HG03460 (cell line): ENCODE measurements around the gene TMEM198.

ENCODE experiments used
- ATAC-seq: cut with Tn5 transposase; IDR thresholded peaks from one replicate; pipeline ENCODE4 v1.9.1; 2021; ENCODE audit not compliant: unreplicated experiment

The TMEM198 gene

DNA sequence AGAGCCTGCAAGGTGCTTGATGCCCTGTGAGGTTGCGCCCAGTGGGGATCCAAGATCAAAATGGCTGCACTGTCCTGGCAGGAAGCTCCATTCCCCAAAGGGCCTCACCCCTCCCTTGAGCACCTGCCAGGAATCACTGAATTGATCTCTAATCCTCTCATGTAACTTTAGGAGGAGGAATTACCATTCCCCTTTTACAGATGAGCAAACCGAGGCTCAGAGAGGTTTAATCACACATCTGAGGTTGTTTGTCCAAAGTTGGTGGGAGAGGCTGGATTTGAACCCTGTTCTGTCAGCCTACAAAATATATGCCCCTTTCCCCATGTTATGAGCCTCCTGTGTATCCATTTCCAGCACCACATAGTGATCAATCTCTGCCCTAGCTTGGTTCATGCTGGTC, 19.0 kb upstream of the TMEM198 start:
- ATAC-seq, result no peak

DNA sequence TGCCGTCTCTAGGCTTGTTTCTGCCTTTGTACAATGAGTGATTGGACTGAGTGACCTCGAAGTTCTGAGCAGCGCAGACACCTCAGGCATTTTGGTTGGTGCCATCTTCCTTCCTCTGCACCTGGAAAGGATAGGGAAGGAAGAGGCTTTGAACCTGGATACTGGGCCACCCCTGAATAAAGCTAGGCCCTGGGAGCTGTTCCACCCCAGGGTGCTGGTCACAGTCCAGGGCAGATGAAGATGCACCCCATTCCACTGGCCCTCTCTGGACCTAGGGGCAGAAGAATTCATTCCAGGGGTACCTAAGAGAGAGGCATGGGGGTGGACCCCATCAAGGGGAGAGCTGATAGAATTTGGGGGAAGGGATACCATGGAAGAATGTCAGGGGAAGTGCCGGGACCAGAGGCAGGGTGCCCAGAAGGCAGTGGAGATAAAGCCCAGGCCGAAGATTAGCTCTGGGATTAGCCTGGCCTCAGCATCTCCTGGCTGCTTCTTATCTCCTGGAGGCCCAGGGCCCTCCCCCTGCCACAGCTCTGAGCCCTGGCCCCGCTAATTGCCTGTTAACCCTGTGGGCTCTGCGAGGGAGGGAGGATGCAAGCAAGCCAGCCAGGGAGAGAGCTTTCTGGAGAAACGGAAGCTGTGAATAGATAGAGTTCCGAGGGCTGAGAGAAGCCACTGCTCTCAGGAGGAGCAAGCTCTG, 18.1 kb upstream of the TMEM198 start:
- no peak for ATAC-seq

DNA sequence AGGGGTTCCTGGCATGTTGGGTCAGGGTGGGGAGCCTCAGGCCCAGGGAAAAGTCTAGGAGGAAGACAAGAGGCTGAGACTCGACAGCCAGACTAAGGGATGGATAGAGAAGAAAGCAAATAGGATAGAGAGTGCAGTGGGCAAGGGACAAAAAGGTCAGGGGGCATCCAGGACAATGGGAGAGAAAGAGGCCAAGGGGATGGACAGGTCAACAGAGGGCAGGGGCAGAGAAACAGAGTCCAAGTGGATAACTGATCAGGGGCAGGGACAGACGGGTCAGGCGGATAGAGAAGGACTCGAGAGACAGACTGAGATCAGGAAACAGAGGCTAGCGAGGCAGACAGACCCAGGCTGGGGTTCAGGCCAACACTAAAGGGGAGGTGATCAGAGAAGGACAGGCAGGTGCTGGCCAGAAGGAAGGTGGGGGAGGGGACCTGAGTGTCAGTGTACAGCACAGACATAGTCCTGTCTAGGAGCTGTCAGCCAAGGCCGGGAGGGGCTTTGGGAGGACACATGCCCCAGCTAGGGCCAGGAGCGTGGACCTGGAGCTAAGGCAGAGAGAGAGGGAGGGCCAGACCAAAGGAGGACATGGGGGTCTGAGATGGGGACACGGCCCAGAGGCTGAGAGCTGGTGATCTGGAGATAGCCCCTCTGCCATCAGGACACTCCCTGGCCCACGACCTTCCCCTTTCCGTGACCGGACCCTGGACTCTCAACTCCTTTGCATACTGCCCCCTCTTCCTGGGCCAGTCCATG, 17.3 kb upstream of the TMEM198 start:
- ATAC-seq, result no peak

DNA sequence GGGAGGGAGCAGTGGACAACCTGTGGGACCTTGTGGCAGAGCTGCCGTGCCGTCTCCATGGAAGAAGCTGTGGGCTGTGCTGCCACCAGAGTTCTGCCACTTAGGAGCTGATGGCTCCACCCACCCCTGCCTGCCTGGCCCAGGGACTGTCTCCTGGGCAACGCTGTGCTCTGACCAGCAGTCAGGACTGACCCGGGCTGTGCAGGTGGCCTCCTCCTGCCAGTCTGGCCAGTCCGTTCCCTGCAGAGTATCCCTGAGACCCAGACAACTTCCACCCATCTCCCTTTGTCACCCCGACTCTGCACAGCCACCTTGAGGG, 16.8 kb upstream of the TMEM198 start:
- no peak for ATAC-seq

DNA sequence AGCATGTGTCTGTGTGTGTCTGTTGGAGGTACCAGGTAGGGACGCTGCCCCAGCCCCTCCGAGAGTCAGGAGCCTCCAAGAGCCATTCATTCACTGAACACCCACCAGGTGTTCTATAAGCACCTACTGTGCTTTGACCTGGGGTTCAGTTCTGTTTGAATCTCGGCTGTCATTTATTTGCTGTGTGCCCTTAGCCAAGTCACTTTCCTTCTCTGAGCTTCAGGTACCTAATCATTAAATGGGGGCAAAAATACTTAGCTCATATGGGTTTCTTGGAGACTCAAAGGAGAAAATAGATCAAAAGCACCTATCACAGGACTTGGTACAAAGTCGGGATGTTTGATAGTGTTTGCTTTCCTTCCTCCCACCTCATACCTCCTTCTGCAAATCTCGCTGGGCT, 16.4 kb upstream of the TMEM198 start:
- no peak for ATAC-seq

- peak; percentile 79 for ATAC-seq
Observed at GRCh38 chr2:219530048-219530963, 13.5 kb upstream of the TMEM198 start.

- no peak for ATAC-seq
Observed at GRCh38 chr2:219531639-219532377, 12.0 kb upstream of the TMEM198 start.

- ATAC-seq, result no peak
Observed at GRCh38 chr2:219532378-219532649, 11.5 kb upstream of the TMEM198 start.

- ATAC-seq, result no peak
Observed at GRCh38 chr2:219533930-219534661, 9.7 kb upstream of the TMEM198 start.

- no peak for ATAC-seq
Observed at GRCh38 chr2:219536425-219536824, 7.4 kb upstream of the TMEM198 start.

- no peak for ATAC-seq
Observed at GRCh38 chr2:219536967-219537366, 6.9 kb upstream of the TMEM198 start.

DNA sequence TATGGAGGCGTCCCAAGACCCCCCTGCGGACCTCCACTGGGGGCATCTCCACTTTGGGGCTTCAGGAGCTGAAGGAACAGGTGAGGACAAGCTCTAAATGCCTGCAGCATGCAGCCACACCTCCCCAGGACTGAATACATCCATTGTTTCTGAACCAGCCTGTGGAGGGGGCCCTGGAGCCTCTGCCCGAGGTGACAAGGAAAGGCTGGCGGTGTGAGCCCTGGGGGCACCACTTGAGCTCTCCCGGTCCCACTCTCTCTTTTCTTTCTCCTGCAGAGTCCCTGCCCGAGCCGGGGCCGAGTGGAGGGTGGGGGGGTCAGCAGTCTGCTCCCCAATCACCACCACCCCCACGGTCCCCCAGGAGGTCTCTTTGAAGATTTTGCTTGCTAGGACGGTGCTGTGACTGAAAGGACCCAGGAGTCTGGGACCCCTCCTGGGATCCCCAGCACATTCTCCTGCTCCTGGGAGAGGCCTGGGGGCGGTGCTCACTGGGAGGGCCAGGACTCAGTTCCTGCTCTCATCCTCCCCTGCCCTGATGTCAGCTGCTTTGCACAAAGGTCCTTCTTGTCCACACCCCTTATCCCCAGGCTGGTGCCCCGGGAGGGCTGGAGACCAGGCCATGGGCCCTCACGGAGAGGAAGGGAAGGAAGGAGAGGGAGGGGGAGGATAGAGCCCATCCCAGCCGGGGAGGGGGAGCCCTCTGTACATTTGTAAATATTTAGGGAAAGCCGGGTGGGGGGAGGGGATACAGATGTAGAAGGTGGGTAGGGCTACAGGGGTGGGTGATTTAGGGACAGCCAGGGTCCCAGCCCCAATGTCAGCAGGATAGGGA, 6.0 kb upstream of the TMEM198 start:
- no peak for ATAC-seq

DNA sequence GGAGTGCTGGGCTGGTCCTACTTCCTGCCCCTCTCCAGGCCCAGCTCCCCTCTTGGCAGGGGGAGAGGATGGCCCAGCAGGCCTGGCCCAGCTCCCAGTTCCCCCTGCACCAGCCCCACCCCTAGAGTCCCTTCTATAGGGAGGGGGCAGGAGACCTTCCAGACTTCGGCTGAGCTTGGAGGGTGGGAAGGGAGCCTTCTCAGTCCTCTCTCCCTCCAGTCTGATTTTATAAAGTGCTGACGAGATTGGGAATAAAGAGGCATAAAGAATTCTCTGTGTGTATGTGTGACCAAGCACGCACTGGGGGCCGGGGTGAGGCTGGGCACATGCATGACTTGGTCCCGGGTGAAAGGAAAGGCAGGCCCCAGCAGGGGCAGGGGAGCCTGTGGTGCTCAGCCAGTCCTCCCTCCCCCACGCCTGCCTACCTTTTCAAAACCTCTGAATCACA, 5.3 kb upstream of the TMEM198 start:
- no peak for ATAC-seq

DNA sequence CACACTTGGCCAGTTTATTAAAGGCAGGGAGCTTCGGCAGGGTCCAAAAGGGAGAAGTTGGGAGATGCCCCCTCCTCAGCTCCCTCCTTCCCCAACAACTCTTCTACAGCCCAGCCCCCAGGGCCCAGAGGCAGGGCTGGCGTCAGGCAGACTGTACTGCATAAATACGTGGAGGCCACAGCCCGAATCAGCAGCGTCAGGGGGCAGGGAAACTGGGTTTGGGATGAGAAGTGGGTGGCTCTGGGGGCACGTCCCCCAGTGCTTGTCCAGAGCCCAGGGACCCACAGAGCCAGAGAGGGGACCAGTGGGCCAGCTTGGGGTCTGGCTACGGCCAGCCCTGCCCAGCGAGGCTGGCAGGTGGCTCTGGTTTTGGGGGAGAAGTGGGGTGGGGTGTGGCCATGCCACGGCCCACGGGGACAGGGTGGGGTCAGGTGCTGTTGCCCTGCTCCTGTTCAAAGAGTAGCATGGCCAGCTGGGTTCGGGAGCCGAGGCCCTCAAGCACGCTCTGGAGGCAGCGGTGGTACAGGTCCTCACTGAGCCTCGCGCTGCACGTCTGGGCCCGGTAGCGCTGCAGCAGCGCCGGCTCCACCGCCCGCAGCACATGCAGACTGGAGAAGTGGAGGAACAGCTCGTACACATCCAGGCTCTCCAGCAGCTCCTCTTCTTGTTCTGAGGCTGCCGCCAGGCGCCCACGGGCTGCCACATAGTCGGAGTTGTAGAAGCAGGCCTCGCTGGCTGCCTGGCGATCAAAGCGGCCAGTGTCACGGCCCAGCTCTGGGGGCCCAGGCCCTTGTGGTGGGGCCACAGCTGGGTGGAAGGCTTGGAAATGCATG, 4.7 kb upstream of the TMEM198 start:
- ATAC-seq, result no peak

- no peak for ATAC-seq
Observed at GRCh38 chr2:219539926-219540678, 3.7 kb upstream of the TMEM198 start.

GRCh38 chr2:219540784-219541504, 2.9 kb upstream of the TMEM198 start:
- no peak for ATAC-seq

GRCh38 chr2:219541611-219542180, 2.1 kb upstream of the TMEM198 start:
- ATAC-seq, result peak; percentile 43
